ENCODE results near the gene TNFRSF8.
A peak's percentile ranks its signal among the peaks of the same experiment; 100 is the strongest.

The TNFRSF8 gene

DNA sequence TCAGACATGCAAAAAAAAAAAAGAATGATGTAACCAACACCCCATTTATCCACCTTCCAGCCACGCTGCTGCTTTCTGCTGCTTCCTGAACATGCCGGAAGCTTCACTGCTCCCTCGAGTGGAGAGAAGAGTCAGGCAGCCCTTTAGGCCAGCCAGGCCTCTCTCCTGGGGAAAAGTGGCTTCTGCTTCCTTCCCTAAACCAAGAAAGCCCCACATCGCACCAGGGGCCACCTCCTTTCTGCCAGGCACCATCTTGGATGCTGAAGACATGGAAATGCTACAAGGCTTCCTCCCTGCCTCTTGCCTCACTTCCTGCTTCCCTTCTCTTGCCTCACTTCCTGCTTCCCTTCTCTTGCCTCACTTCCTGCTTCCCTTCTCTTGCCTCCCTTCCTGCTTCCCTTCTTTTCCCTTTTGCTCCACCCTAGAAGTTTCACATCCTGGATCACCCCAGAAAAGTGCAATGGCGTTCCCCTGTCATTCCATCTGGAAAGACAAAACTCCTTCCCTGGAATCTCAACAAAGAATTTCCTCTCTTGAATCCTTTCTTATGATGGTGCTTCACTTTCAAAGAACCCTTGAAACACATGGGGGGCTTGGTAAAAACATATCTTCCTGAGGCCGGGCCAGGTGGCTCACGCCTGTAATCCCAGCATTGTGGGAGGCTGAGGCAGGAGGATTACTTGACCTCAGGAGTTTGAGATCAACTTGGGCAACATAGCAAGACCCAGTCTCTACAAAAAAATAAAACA is 18.7 kb downstream of the TNFRSF8 start:
- no peak overlapping the region for H3K9ac ChIP-seq (ENCODE audit: low read length)
- H3K27ac ChIP-seq (ENCODE audit: low read depth, low read length, poor library complexity, severe bottlenecking), result no peak overlapping the region
- H4K20me1 ChIP-seq (ENCODE audit: insufficient read depth, low read length), result no peaks in the 10 kb centered on the region
- 0 out of 2 replicates have a peak overlapping the region, but pooled peaks have one; percentile 56 for H2AFZ ChIP-seq (ENCODE audit: low read length)
- no peak overlapping the region for H3K4me3 ChIP-seq (ENCODE audit: low read depth, low read length, poor library complexity, severe bottlenecking)
- peaks cover 6% of the 10 kb centered on the region; the same call in 1 of the 2 replicates for H3K9me3 ChIP-seq (ENCODE audit: low read length)
- H3F3A ChIP-seq (ENCODE audit: insufficient read depth, low read length), result no peaks in the 10 kb centered on the region
- H3K4me1 ChIP-seq (ENCODE audit: insufficient read depth, low read length, severe bottlenecking), result no peaks in the 10 kb centered on the region
- no peaks in the 10 kb centered on the region for H3K79me2 ChIP-seq (ENCODE audit: insufficient read depth, low read length)
- no peak for TF ChIP-seq EZH2 (IDR thresholded peaks at IDR 0.05; ENCODE audit: borderline replicate concordance, low read length)
- TF ChIP-seq, protein P1, sequence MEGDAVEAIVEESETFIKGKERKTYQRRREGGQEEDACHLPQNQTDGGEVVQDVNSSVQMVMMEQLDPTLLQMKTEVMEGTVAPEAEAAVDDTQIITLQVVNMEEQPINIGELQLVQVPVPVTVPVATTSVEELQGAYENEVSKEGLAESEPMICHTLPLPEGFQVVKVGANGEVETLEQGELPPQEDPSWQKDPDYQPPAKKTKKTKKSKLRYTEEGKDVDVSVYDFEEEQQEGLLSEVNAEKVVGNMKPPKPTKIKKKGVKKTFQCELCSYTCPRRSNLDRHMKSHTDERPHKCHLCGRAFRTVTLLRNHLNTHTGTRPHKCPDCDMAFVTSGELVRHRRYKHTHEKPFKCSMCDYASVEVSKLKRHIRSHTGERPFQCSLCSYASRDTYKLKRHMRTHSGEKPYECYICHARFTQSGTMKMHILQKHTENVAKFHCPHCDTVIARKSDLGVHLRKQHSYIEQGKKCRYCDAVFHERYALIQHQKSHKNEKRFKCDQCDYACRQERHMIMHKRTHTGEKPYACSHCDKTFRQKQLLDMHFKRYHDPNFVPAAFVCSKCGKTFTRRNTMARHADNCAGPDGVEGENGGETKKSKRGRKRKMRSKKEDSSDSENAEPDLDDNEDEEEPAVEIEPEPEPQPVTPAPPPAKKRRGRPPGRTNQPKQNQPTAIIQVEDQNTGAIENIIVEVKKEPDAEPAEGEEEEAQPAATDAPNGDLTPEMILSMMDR (IDR thresholded peaks at IDR 0.05; ENCODE audit: low read length), result no peak
- no peaks in the 10 kb centered on the region for H3K9me2 ChIP-seq (ENCODE audit: low read depth, low read length)
- no peaks in the 10 kb centered on the region; the same call in 1 of the 2 replicates for H3K36me3 ChIP-seq (ENCODE audit: insufficient read depth, low read length)
- H3K27me3 ChIP-seq (ENCODE audit: insufficient read depth, low read length), result peaks cover 7% of the 10 kb centered on the region; the same call in 1 of the 2 replicates
- no peak overlapping the region for H3K4me2 ChIP-seq (ENCODE audit: low read length)

DNA sequence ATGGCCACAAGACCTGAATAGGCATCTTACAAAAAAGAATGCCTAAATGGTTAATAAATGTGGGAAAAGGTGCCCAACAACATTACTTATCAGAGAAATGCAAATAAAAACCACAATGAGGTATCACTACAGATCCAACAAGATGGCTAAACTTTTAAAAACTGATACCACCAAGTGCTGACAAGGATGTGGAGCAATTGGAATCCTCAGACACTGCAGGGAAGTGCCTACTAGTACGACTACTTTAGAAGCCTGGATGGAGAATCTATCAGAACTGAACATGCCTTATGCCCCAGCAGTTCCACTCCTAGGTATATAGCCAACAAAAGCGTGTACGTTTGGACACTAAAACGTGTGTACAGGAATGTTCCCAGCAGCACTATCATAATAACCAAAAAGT is 19.9 kb downstream of the TNFRSF8 start:
- H3K79me2 ChIP-seq (ENCODE audit: insufficient read depth, low read length), result no peaks in the 10 kb centered on the region
- no peak overlapping the region for H3K9ac ChIP-seq (ENCODE audit: low read length)
- H3K27ac ChIP-seq (ENCODE audit: low read depth, low read length, poor library complexity, severe bottlenecking), result no peak overlapping the region
- no peaks in the 10 kb centered on the region for H4K20me1 ChIP-seq (ENCODE audit: insufficient read depth, low read length)
- no peaks in the 10 kb centered on the region for H3K4me1 ChIP-seq (ENCODE audit: insufficient read depth, low read length, severe bottlenecking)
- TF ChIP-seq, protein P1 (IDR thresholded peaks at IDR 0.05; ENCODE audit: low read length), result no peak
- TF ChIP-seq EZH2 (IDR thresholded peaks at IDR 0.05; ENCODE audit: borderline replicate concordance, low read length), result no peak
- no peaks in the 10 kb centered on the region; the same call in 1 of the 2 replicates for H3K36me3 ChIP-seq (ENCODE audit: insufficient read depth, low read length)
- H3K9me3 ChIP-seq (ENCODE audit: low read length), result peaks cover 6% of the 10 kb centered on the region; the same call in 1 of the 2 replicates
- no peaks in the 10 kb centered on the region for H3F3A ChIP-seq (ENCODE audit: insufficient read depth, low read length)
- no peak overlapping the region for H3K4me3 ChIP-seq (ENCODE audit: low read depth, low read length, poor library complexity, severe bottlenecking)
- H3K9me2 ChIP-seq (ENCODE audit: low read depth, low read length), result no peaks in the 10 kb centered on the region
- no peaks in the 10 kb centered on the region; the same call in 1 of the 2 replicates for H3K27me3 ChIP-seq (ENCODE audit: insufficient read depth, low read length)
- no peak overlapping the region for H3K4me2 ChIP-seq (ENCODE audit: low read length)
- H2AFZ ChIP-seq (ENCODE audit: low read length), result no peak overlapping the region

DNA sequence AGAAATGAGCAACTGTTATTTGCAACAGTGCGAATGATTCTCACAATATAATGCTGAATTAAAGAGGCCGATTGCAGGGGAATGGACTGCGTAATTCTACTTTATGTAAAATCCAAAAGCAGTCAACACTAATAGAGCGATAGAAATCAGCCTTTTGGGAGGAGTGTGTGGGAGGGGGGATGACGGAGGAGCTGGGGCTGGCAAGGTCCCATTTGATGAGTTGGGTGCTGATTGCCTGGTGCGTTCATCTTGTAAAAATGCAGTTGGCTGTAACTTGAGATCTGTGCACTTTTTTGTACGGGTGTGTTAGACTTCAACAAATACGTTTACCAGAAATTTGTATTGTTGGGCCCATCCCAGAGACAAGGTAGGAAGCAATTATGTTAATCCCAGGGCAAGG is 20.7 kb downstream of the TNFRSF8 start:
- H3F3A ChIP-seq (ENCODE audit: insufficient read depth, low read length), result no peaks in the 10 kb centered on the region
- no peaks in the 10 kb centered on the region; the same call in 1 of the 2 replicates for H3K27me3 ChIP-seq (ENCODE audit: insufficient read depth, low read length)
- no peak overlapping the region for H2AFZ ChIP-seq (ENCODE audit: low read length)
- H4K20me1 ChIP-seq (ENCODE audit: insufficient read depth, low read length), result no peaks in the 10 kb centered on the region
- TF ChIP-seq EZH2 (IDR thresholded peaks at IDR 0.05; ENCODE audit: borderline replicate concordance, low read length), result no peak
- TF ChIP-seq, protein P1 (IDR thresholded peaks at IDR 0.05; ENCODE audit: low read length), result no peak
- H3K9me3 ChIP-seq (ENCODE audit: low read length), result peaks cover 6% of the 10 kb centered on the region; the same call in 1 of the 2 replicates
- H3K27ac ChIP-seq (ENCODE audit: low read depth, low read length, poor library complexity, severe bottlenecking), result no peak overlapping the region
- no peak overlapping the region for H3K9ac ChIP-seq (ENCODE audit: low read length)
- H3K79me2 ChIP-seq (ENCODE audit: insufficient read depth, low read length), result no peaks in the 10 kb centered on the region
- H3K4me1 ChIP-seq (ENCODE audit: insufficient read depth, low read length, severe bottlenecking), result no peaks in the 10 kb centered on the region
- no peaks in the 10 kb centered on the region; the same call in 1 of the 2 replicates for H3K36me3 ChIP-seq (ENCODE audit: insufficient read depth, low read length)
- no peak overlapping the region for H3K4me2 ChIP-seq (ENCODE audit: low read length)
- no peaks in the 10 kb centered on the region for H3K9me2 ChIP-seq (ENCODE audit: low read depth, low read length)
- H3K4me3 ChIP-seq (ENCODE audit: low read depth, low read length, poor library complexity, severe bottlenecking), result no peak overlapping the region
